Measurements from ENCODE around the gene VSIG10.

VSIG10 gene, protein sequence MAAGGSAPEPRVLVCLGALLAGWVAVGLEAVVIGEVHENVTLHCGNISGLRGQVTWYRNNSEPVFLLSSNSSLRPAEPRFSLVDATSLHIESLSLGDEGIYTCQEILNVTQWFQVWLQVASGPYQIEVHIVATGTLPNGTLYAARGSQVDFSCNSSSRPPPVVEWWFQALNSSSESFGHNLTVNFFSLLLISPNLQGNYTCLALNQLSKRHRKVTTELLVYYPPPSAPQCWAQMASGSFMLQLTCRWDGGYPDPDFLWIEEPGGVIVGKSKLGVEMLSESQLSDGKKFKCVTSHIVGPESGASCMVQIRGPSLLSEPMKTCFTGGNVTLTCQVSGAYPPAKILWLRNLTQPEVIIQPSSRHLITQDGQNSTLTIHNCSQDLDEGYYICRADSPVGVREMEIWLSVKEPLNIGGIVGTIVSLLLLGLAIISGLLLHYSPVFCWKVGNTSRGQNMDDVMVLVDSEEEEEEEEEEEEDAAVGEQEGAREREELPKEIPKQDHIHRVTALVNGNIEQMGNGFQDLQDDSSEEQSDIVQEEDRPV

GRCh38 chr12:118103601-118104382, at the start of gene VSIG10:
VSIG10 (minus strand) TSS chr12:118104011; CDS start chr12:118103671, 340 bp downstream.
- H3K4me3 ChIP-seq (ENCODE audit: low read depth in 1 of 2, low read length in 2 of 2): peak within 1 kb of the TSS; percentile 47 to 80
- H3K4me1 ChIP-seq (ENCODE audit: insufficient read depth, low read length): no peaks in the 10 kb centered on the region
- H3K9ac ChIP-seq (ENCODE audit: low read length): no peak within 1 kb of the TSS
- no peaks in the 10 kb centered on the region for H3K9me3 ChIP-seq (ENCODE audit: low read length)
- H3K27me3 ChIP-seq (ENCODE audit: control insufficient read depth in 1 of 2, insufficient read depth in 2 of 2, low read length in 2 of 2): no peaks in the 10 kb centered on the region
- H3K36me3 ChIP-seq (ENCODE audit: insufficient read depth, low read length): no peaks in the 10 kb centered on the region
- H3K27ac ChIP-seq (ENCODE audit: low read depth, low read length): peak within 1 kb of the TSS; percentile 48

DNA sequence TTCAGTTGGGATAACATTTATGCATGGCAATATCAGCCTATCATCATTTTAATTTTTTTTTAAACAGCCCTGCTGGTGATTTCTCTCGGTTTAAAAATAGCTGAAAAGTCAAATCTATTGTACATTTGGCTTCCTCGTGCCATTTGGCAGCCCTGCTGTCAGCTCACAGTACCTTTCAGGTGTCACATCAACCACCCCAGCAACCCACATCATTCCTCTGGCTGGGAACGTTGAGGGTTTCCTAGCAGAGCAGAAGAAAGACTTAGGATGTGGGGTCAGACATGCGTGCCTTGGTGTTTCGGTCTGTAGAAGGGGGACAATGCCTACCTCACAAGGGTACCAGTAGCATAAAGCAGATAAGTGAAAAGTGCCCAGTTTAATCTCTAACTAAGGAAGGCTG, 47.9 kb upstream of the VSIG10 start:
- Histone ChIP-seq H3K27me3 (ENCODE audit: control insufficient read depth in 1 of 2, insufficient read depth in 2 of 2, low read length in 2 of 2) (no peaks in the 10 kb centered on the region), H3K4me3 (ENCODE audit: low read depth in 1 of 2, low read length in 2 of 2) (no peak overlapping the region), H3K9me3 (ENCODE audit: low read length) (no peaks in the 10 kb centered on the region), H3K36me3 (ENCODE audit: insufficient read depth, low read length) (peaks cover 22% of the 10 kb centered on the region), H3K27ac (ENCODE audit: low read depth, low read length) (no peak overlapping the region), H3K9ac (ENCODE audit: low read length) (no peak overlapping the region), H3K4me1 (ENCODE audit: insufficient read depth, low read length) (no peaks in the 10 kb centered on the region)

GRCh38 chr12:118150625-118151024, 46.8 kb upstream of the VSIG10 start:
- H3K27me3 ChIP-seq (ENCODE audit: control insufficient read depth in 1 of 2, insufficient read depth in 2 of 2, low read length in 2 of 2): no peaks in the 10 kb centered on the region
- no peak overlapping the region for H3K27ac ChIP-seq (ENCODE audit: low read depth, low read length)
- no peaks in the 10 kb centered on the region for H3K9me3 ChIP-seq (ENCODE audit: low read length)
- H3K36me3 ChIP-seq (ENCODE audit: insufficient read depth, low read length): peaks cover 29% of the 10 kb centered on the region
- no peak overlapping the region for H3K9ac ChIP-seq (ENCODE audit: low read length)
- no peaks in the 10 kb centered on the region for H3K4me1 ChIP-seq (ENCODE audit: insufficient read depth, low read length)
- H3K4me3 ChIP-seq (ENCODE audit: low read depth in 1 of 2, low read length in 2 of 2): no peak overlapping the region

GRCh38 chr12:118148287-118148686, 44.5 kb upstream of the VSIG10 start:
- Histone ChIP-seq H3K4me1 (ENCODE audit: insufficient read depth, low read length) (no peaks in the 10 kb centered on the region), H3K9me3 (ENCODE audit: low read length) (no peaks in the 10 kb centered on the region), H3K4me3 (ENCODE audit: low read depth in 1 of 2, low read length in 2 of 2) (no peak overlapping the region), H3K9ac (ENCODE audit: low read length) (no peak overlapping the region), H3K27me3 (ENCODE audit: control insufficient read depth in 1 of 2, insufficient read depth in 2 of 2, low read length in 2 of 2) (no peaks in the 10 kb centered on the region), H3K36me3 (ENCODE audit: insufficient read depth, low read length) (peaks cover 51% of the 10 kb centered on the region), H3K27ac (ENCODE audit: low read depth, low read length) (no peak overlapping the region)

GRCh38 chr12:118145798-118146156, 42.0 kb upstream of the VSIG10 start:
- Histone ChIP-seq H3K36me3 (ENCODE audit: insufficient read depth, low read length) (peaks cover 54% of the 10 kb centered on the region), H3K27me3 (ENCODE audit: control insufficient read depth in 1 of 2, insufficient read depth in 2 of 2, low read length in 2 of 2) (no peaks in the 10 kb centered on the region), H3K4me1 (ENCODE audit: insufficient read depth, low read length) (no peaks in the 10 kb centered on the region), H3K9me3 (ENCODE audit: low read length) (no peaks in the 10 kb centered on the region), H3K4me3 (ENCODE audit: low read depth in 1 of 2, low read length in 2 of 2) (no peak overlapping the region), H3K9ac (ENCODE audit: low read length) (no peak overlapping the region), H3K27ac (ENCODE audit: low read depth, low read length) (no peak overlapping the region)

DNA sequence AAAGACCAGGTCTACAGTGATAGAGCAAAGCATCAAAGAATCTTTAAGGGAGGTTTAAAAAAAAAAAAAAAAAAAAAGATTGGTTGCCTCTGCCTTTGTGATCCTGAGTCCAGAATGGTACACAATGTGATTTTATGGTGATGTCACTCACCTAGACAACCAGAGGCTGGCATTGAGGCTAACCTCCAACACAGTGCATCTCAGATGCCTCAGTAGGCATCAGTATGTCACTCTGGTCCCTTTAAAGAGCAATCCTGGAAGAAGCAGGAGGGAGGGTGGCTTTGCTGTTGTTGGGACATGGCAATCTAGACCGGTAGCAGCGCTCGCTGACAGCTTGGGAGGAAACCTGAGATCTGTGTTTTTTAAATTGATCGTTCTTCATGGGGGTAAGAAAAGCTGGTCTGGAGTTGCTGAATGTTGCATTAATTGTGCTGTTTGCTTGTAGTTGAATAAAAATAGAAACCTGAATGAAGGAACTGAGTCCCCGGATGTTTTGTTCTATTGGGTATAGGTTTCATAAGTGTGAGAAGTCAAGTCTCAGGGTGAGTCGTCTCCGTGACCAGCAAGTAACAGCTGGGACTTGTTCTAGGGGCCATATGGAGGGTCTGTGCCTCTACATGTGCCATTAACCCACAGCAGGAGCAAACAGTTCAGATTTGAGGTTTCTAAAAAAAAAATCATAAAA, 41.4 kb upstream of the VSIG10 start:
- no peak overlapping the region for H3K9ac ChIP-seq (ENCODE audit: low read length)
- peaks cover 59% of the 10 kb centered on the region for H3K36me3 ChIP-seq (ENCODE audit: insufficient read depth, low read length)
- H3K27ac ChIP-seq (ENCODE audit: low read depth, low read length): no peak overlapping the region

GRCh38 chr12:118144499-118144898, 40.7 kb upstream of the VSIG10 start:
- Histone ChIP-seq H3K27ac (ENCODE audit: low read depth, low read length) (no peak overlapping the region), H3K27me3 (ENCODE audit: control insufficient read depth in 1 of 2, insufficient read depth in 2 of 2, low read length in 2 of 2) (no peaks in the 10 kb centered on the region), H3K36me3 (ENCODE audit: insufficient read depth, low read length) (peaks cover 62% of the 10 kb centered on the region), H3K9ac (ENCODE audit: low read length) (no peak overlapping the region), H3K9me3 (ENCODE audit: low read length) (no peaks in the 10 kb centered on the region), H3K4me3 (ENCODE audit: low read depth in 1 of 2, low read length in 2 of 2) (no peak overlapping the region), H3K4me1 (ENCODE audit: insufficient read depth, low read length) (no peaks in the 10 kb centered on the region)

More for the DNA sequence above, 41.4 kb upstream of the VSIG10 start:
- H3K4me1 ChIP-seq (ENCODE audit: insufficient read depth, low read length): no peaks in the 10 kb centered on the region
- no peaks in the 10 kb centered on the region for H3K27me3 ChIP-seq (ENCODE audit: control insufficient read depth in 1 of 2, insufficient read depth in 2 of 2, low read length in 2 of 2)
- no peaks in the 10 kb centered on the region for H3K9me3 ChIP-seq (ENCODE audit: low read length)
- H3K4me3 ChIP-seq (ENCODE audit: low read depth in 1 of 2, low read length in 2 of 2): no peak overlapping the region

GRCh38 chr12:118140825-118141224, 37.0 kb upstream of the VSIG10 start:
- Histone ChIP-seq H3K9me3 (ENCODE audit: low read length) (no peaks in the 10 kb centered on the region), H3K4me3 (ENCODE audit: low read depth in 1 of 2, low read length in 2 of 2) (no peak overlapping the region), H3K27me3 (ENCODE audit: control insufficient read depth in 1 of 2, insufficient read depth in 2 of 2, low read length in 2 of 2) (no peaks in the 10 kb centered on the region), H3K4me1 (ENCODE audit: insufficient read depth, low read length) (peaks cover 9% of the 10 kb centered on the region), H3K36me3 (ENCODE audit: insufficient read depth, low read length) (peaks cover 58% of the 10 kb centered on the region), H3K9ac (ENCODE audit: low read length) (no peak overlapping the region), H3K27ac (ENCODE audit: low read depth, low read length) (no peak overlapping the region)

GRCh38 chr12:118137148-118137678, 33.4 kb upstream of the VSIG10 start:
- Histone ChIP-seq H3K27me3 (ENCODE audit: control insufficient read depth in 1 of 2, insufficient read depth in 2 of 2, low read length in 2 of 2) (no peaks in the 10 kb centered on the region), H3K9me3 (ENCODE audit: low read length) (no peaks in the 10 kb centered on the region), H3K27ac (ENCODE audit: low read depth, low read length) (peak overlapping the region; percentile 86), H3K36me3 (ENCODE audit: insufficient read depth, low read length) (peaks cover 27% of the 10 kb centered on the region), H3K9ac (ENCODE audit: low read length) (peak overlapping the region; percentile 84), H3K4me1 (ENCODE audit: insufficient read depth, low read length) (peaks cover 12% of the 10 kb centered on the region), H3K4me3 (ENCODE audit: low read depth in 1 of 2, low read length in 2 of 2) (peak overlapping the region; percentile 73 to 96)

DNA sequence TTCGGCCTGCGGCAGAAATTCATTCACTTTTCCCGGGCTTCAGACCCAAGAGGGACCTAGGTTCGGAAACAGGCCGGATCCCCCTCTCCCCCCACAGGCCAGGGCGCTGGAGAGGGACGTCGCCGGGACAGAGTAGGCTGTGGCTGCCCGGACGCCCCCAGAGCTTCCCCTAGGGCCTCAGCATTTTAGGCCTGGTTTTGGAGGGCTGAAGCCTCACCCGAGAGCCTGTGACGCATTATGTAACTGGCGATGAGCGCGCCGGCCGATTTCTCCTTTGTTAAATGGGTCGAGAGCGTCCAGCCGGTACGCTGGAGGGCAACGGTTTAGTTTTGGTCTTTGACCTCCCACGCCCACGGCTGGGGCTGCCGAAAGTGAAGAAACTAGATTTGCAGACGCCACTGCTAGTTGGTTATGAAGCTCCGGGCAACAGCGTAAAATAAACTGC, 32.8 kb upstream of the VSIG10 start:
- Histone ChIP-seq H3K9ac (ENCODE audit: low read length) (peak overlapping the region; percentile 84), H3K27me3 (ENCODE audit: control insufficient read depth in 1 of 2, insufficient read depth in 2 of 2, low read length in 2 of 2) (no peaks in the 10 kb centered on the region), H3K4me3 (ENCODE audit: low read depth in 1 of 2, low read length in 2 of 2) (peak overlapping the region; percentile 73 to 96), H3K36me3 (ENCODE audit: insufficient read depth, low read length) (peaks cover 24% of the 10 kb centered on the region), H3K4me1 (ENCODE audit: insufficient read depth, low read length) (peaks cover 12% of the 10 kb centered on the region), H3K9me3 (ENCODE audit: low read length) (no peaks in the 10 kb centered on the region), H3K27ac (ENCODE audit: low read depth, low read length) (peak overlapping the region; percentile 86)

Measured in muscle layer of colon (tissue), 2 donors.